Muscle of arm (tissue), 14 donors: ENCODE data around the gene NLRP12. TPM values are rescaled to one million over a fixed set of nuclear protein-coding genes. Genes with fewer than 3 reads are reported as not detected.
"Not testable (repeated sequence)": the region's sequence is repeated elsewhere in the genome, so short reads cannot be mapped to it uniquely, and the experiment has no call there.

Experiments
- DNase-seq: peaks from one replicate; pipeline ENCODE4 v3.0.0-alpha.2; 2013
- long read RNA-seq, 11 donors: transcript quantifications; one replicate each; lab custom pipeline, GENCODE V29; 2026
- polyA plus RNA-seq, 12 donors: library from polyadenylated mRNA; unstranded; fragments of 120-200 nt; gene quantifications; one replicate each; pipeline ENCODE4 v1.2.1, GENCODE V29; 2013; ENCODE audit not compliant: insufficient read length in 12 of 12

The NLRP12 gene, protein sequence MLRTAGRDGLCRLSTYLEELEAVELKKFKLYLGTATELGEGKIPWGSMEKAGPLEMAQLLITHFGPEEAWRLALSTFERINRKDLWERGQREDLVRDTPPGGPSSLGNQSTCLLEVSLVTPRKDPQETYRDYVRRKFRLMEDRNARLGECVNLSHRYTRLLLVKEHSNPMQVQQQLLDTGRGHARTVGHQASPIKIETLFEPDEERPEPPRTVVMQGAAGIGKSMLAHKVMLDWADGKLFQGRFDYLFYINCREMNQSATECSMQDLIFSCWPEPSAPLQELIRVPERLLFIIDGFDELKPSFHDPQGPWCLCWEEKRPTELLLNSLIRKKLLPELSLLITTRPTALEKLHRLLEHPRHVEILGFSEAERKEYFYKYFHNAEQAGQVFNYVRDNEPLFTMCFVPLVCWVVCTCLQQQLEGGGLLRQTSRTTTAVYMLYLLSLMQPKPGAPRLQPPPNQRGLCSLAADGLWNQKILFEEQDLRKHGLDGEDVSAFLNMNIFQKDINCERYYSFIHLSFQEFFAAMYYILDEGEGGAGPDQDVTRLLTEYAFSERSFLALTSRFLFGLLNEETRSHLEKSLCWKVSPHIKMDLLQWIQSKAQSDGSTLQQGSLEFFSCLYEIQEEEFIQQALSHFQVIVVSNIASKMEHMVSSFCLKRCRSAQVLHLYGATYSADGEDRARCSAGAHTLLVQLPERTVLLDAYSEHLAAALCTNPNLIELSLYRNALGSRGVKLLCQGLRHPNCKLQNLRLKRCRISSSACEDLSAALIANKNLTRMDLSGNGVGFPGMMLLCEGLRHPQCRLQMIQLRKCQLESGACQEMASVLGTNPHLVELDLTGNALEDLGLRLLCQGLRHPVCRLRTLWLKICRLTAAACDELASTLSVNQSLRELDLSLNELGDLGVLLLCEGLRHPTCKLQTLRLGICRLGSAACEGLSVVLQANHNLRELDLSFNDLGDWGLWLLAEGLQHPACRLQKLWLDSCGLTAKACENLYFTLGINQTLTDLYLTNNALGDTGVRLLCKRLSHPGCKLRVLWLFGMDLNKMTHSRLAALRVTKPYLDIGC
- under 1 TPM in 10 of 12 donors, not detected in 2; 0.20 to 0.62 (median 0.32) TPM for polyA plus RNA-seq
- long read RNA-seq, donor 1: 0 reads
- long read RNA-seq, donor 2: 0 reads
- long read RNA-seq, donor 3: 0 reads
- long read RNA-seq, donor 4: 0 reads
- long read RNA-seq, donor 5, partial matches to known transcripts: 0 of 1 reads
- long read RNA-seq, donor 5, other reads (novel, unspliced or antisense): 0 of 1 reads
- long read RNA-seq, donor 6: 0 reads
- long read RNA-seq, donor 7: 0 reads
- long read RNA-seq, donor 8: 0 reads
- long read RNA-seq, donor 9: 0 reads
- long read RNA-seq, donor 10: 0 reads
- long read RNA-seq, donor 11: 0 reads

DNA sequence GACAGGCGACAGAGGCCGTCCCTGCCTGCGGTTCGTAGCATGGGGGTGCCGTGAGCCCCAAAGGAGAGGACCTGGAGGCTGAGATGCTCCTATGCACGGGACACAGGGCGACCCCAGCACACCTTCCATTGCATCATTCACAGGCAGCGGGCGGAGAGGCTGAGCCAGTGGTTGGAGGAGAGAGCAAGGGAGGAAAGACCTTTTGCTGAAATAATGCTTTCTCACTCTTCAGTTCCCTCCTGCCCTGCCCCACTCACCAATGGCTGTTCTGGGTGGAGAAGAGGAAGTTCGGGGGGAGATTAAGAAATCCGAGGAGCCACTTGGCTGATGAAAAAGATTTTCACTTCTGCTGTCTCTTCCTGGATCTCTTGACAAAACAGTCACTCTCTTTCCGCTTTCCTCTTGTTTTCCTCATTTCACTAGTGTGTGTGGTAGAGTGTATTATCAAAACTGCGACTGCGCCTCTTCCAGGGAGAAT lies at the start of gene NLRP12:
NLRP12 (minus strand) TSS at position 181 of the 478 bp plus-strand sequence; CDS start at position 41, 140 bp downstream.
- DNase-seq: peak; percentile 15

GRCh38 chr19:53872762-53873161 lies 48.6 kb upstream of the NLRP12 start:
- no peak for DNase-seq

GRCh38 chr19:53871454-53871853 lies 47.3 kb upstream of the NLRP12 start:
- no peak for DNase-seq

- no peak for DNase-seq
Observed at GRCh38 chr19:53870485-53870844, 46.4 kb upstream of the NLRP12 start.

GRCh38 chr19:53869805-53870484 lies 45.8 kb upstream of the NLRP12 start:
- not testable (repeated sequence) for DNase-seq

DNA sequence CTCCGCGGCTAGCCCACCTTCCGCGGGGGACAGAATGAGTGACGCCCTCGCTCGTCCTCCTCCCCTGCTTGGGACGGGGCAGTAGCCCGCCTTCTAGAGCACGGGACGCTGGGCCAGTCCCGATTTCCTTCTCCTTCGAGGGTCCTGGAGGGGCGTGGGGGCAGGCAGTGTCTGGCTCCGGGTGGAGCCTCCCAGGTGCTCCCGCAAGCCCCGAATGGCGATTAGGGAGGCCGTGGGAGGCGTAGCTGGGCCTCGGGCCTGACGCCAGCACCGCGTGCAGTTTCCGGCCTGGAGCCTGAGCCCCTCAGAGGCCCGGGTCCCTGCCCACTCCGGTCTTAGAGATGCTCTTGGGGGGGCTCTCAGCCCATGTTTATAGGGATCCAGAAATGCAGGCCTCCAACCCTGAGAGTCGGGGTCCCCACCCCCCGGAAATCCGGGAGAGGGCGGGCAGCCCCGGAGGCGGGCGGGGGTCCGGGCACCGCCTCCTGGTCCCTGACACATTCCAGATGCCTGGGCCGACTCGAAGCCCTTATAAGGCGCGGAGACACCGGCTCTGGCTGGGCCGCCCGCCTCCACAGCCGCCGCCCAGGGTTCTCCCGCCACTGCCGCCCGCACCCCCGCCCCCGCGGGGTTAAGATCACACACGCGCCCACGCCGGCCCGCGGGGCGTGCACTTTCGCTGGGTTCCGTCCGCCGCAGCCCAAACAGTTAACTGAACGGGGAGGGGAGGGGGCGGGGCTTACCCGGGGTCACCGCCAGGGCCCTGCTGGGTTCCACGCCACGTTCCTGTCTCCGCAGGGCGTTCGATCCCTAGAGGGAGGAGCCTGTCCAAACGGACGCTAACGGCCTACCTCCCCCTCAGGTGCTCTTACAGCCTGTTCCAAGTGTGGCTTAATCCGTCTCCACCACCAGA lies 45.0 kb upstream of the NLRP12 start:
- DNase-seq: peak; percentile 83

DNA sequence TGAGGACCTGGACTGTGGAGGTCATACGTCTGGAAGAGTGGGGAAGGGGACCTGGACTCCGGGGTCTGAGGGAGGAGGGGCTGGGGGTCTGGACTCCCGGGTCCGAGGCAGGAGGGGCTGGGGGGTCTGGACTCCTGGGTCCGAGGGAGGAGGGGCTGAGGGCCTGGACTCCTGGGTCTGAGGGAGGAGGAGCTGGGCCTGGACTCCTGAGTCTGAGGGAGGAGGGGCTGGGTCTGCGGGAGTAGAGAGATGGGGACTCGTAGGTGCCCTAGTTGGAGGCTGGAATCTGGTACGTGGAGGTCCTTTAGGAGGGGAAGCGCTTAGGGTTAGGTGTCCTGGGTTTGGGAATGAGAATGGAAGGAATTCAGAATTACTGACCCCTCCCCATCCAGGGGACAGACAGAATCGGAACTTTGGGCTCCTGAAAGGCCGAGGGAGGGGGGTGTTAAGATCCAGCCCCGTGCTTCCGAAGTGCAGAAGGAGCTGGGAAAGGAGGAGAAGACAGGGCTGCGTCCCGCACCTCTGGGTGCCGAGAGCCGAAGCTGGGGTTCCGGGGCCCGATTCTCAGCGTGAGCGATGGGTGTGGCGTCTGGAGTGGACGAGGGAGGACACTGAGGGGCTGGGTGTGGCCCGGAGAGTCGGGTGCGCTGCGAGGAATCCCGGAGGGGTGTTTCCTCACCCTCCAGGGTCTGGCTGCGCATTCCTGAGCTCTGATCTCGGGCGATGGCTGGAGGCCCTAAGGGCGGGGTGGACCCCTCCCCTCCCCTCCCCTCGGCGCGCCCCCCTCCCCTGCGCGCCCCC lies 44.2 kb upstream of the NLRP12 start:
- no peak for DNase-seq

GRCh38 chr19:53867225-53868090 lies 43.3 kb upstream of the NLRP12 start, which contains the start of gene MYADM:
MYADM (plus strand) TSS chr19:53867883; CDS start chr19:53873530, 5,647 bp downstream.
- peak; percentile 100 for DNase-seq

GRCh38 chr19:53866865-53867224 lies 42.7 kb upstream of the NLRP12 start:
- DNase-seq: peak; percentile 56

DNA sequence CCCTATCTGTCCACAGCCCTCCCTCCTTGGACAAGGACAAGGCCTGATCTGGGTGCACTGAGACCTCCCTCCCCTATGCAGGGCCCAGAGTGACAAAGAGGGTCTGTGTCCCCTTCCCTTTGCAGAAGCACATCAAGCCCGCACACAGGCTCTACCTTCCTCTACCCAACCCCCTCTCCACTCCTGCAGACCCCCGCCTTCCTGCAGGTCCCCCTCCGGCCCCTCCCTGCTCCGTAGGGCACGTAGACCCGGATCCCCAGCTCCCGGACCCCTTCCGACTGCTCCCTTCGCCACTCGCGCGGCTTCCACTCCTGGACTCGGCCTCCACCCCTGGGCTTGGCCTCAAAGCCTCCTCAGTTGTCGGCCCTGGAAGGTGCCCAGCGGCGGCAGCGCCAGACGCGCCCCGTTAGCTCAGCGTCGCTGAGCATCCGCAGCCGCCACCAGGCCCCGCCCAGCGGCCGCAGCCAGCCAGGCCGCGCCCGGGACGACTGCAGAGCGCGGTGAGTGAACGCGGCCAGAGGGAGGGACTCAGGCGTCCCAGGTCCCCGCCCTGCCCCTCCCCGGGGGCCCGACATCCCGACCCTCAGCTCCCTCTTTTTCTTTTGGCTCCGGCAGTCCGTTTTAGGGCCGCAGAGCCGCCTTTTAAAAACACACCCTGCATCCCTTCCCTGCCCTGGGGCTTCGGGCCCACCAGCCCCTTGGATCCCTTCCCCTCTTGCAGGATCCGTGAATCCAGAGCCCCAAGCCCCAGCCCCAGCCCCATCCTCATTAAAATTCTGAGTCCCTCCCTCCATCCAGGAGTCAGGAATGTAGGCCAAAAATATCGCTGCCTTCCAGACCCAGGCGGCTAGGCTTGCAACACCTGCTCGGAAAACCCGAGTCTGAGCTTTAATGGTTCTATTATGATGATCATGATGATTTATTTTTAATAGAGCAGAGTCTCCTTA lies 42.1 kb upstream of the NLRP12 start:
- peak; percentile 82 for DNase-seq

- no peak for DNase-seq
Observed at GRCh38 chr19:53865523-53865917, 41.4 kb upstream of the NLRP12 start.

DNA sequence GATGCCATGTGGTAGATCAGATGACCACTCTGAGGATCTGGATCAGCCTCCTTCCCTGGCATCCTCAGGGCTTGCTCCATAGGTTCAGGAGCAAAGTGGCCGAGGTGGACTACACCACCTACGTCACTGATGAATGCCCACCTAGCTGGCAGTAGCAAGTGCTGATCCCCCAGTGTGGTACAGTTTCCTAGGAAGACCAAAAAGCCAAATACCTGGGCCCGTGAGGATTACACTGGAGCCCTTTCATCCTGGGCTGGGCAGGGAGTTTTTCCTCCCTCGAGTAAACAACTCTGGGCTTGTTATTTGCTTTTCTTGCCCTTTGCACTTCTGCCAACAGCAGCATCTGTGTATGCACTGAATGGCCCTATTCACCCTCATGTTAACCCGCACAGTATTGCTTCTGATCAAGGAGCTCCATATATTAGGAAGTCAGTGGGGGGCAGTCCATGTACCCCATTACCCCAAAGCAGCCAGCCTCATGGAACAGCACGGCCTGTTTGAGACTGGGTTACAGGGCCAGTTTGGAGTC lies 40.3 kb upstream of the NLRP12 start:
- DNase-seq: no peak

GRCh38 chr19:53853707-53854106 lies 29.6 kb upstream of the NLRP12 start:
- no peak for DNase-seq

DNA sequence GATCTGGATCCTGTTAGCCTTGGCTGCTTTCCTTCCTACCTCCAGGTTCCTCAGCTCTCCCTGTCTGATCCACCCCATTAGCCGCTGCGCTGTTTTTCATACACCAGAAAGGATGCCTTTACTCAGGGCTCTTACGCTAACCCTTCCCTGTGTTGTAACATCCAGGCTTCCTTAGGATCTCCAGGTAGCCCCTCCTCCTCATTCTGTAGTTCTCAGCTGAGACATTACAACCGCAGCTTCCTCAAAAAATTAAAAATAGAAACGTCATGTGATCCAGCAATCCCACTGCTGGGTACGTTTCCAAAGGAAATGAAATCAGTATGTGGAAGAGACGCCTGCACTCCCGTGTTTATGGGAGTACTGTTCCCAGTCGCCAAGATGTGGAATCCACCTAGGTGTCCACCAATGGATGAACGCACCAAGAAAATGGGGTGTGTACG lies 25.1 kb upstream of the NLRP12 start:
- no peak for DNase-seq

- no peak for DNase-seq
Observed at GRCh38 chr19:53847555-53847954, 23.4 kb upstream of the NLRP12 start.

DNA sequence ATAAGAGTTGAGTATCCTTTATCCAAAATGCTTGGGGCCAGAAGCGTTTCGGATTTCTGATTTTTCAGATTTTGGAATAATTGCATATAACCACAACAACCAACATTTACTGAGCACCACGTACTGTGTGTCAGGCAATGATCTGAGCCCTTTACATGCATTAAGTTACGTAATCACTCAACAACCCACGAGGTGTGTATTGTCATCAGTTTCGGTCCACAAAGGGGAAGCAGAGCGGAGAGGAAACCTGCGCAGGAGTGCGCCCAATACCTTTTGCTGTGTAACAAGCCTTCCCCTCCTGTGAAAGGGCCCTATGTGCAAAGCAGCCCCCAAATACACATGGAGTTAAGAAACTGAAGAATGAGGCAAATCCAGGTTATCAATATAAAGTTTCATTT lies 20.7 kb upstream of the NLRP12 start:
- DNase-seq: no peak
